Measurements from ENCODE around the gene FRMPD3.

FRMPD3 gene

DNA sequence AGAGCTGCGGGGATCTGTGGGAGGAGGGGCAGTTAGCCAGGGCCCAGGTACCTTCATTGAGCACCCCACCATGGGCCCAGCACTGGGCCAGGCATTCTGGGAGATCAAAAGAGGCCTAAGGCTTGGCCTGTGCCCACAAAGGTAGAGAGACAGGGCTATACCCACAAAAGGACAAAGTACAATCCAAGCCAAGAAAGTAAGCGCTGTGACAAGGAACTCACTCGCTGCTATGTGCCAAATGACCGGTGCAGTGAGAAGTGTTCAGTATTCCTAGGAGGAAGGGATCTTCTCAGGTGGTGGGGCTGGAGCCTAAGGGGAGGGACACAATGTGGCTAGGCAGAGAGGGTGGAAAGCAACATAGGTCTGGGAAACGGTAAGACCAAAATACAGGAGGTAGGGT lies 8.8 kb upstream of the FRMPD3 start:
- no peak for TF ChIP-seq POLR2AphosphoS5 (IDR thresholded peaks at IDR 0.05; ENCODE audit: low read depth, low read length)
- TF ChIP-seq SIN3A (IDR thresholded peaks at IDR 0.05; ENCODE audit: borderline replicate concordance, insufficient read depth, low read length) = no peak
- TF ChIP-seq TAF1 (IDR thresholded peaks at IDR 0.05; ENCODE audit: borderline replicate concordance, insufficient read depth, low read length) = no peak
- no peak for TF ChIP-seq FOXP2 (optimal IDR thresholded peaks at IDR 0.05; ENCODE audit: borderline replicate concordance, extremely low read depth, extremely low read length, insufficient read depth)
- TF ChIP-seq, protein P1, sequence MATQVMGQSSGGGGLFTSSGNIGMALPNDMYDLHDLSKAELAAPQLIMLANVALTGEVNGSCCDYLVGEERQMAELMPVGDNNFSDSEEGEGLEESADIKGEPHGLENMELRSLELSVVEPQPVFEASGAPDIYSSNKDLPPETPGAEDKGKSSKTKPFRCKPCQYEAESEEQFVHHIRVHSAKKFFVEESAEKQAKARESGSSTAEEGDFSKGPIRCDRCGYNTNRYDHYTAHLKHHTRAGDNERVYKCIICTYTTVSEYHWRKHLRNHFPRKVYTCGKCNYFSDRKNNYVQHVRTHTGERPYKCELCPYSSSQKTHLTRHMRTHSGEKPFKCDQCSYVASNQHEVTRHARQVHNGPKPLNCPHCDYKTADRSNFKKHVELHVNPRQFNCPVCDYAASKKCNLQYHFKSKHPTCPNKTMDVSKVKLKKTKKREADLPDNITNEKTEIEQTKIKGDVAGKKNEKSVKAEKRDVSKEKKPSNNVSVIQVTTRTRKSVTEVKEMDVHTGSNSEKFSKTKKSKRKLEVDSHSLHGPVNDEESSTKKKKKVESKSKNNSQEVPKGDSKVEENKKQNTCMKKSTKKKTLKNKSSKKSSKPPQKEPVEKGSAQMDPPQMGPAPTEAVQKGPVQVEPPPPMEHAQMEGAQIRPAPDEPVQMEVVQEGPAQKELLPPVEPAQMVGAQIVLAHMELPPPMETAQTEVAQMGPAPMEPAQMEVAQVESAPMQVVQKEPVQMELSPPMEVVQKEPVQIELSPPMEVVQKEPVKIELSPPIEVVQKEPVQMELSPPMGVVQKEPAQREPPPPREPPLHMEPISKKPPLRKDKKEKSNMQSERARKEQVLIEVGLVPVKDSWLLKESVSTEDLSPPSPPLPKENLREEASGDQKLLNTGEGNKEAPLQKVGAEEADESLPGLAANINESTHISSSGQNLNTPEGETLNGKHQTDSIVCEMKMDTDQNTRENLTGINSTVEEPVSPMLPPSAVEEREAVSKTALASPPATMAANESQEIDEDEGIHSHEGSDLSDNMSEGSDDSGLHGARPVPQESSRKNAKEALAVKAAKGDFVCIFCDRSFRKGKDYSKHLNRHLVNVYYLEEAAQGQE (IDR thresholded peaks at IDR 0.05; ENCODE audit: insufficient read depth in 1 of 2, low read depth in 2 of 2, low read length in 2 of 2) = no peak

DNA sequence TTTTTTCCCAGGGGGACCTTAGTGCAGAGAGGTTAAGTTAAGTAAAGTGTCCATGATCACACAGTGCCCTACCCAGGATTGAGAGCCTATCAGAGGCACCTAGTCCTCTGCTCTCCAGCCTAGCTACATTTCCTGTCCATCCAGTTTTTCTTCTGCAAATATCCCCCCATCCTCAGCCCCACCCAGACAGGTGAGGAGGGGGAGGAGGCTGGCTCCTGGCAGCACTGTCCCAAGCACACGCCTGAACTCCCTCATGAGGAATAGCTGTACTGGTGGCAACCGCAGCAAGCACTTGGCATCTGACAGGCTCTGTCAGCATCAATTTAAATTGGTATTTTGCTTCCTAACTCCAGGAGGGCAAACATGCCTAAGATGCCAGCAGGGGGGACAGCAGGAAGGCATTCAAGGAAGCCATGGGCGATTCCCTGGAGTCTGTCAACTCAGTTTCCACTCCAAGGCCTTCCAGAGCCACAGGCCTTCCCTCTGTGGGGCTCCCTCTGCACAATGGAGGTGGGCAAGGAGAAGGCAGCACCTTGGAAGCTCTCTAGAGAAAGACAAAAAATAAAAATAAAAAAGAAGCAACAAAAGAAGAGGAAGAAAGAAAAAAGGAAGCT lies 6.4 kb upstream of the FRMPD3 start:
- no peak for TF ChIP-seq SIN3A (IDR thresholded peaks at IDR 0.05; ENCODE audit: borderline replicate concordance, insufficient read depth, low read length)
- TF ChIP-seq, protein P1 (IDR thresholded peaks at IDR 0.05; ENCODE audit: insufficient read depth in 1 of 2, low read depth in 2 of 2, low read length in 2 of 2) = no peak
- TF ChIP-seq POLR2AphosphoS5 (IDR thresholded peaks at IDR 0.05; ENCODE audit: low read depth, low read length) = no peak
- TF ChIP-seq TAF1 (IDR thresholded peaks at IDR 0.05; ENCODE audit: borderline replicate concordance, insufficient read depth, low read length) = no peak
- TF ChIP-seq FOXP2 (optimal IDR thresholded peaks at IDR 0.05; ENCODE audit: borderline replicate concordance, extremely low read depth, extremely low read length, insufficient read depth) = no peak

DNA sequence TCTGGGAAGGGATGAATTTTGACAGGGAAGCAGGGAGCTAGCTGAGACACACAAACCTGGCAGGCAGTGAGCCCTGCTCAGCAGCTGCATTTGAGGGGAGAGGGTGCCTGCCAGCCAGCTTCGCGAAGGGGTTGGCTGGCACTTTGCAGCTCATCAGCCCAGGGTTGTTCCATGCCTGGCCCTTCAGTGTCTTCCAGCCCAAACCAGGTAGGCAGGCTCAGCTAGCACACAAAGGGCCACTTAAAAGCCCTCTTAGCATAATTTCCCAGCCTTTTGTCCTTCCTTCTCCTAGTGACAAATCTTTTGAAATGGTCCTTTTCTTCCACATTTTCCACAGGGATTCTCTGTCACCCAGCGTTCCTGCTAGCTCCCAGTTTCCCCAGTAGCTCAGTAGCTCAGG lies 4.3 kb upstream of the FRMPD3 start:
- TF ChIP-seq POLR2AphosphoS5 (IDR thresholded peaks at IDR 0.05; ENCODE audit: low read depth, low read length) (no peak), TAF1 (IDR thresholded peaks at IDR 0.05; ENCODE audit: borderline replicate concordance, insufficient read depth, low read length) (no peak), FOXP2 (optimal IDR thresholded peaks at IDR 0.05; ENCODE audit: borderline replicate concordance, extremely low read depth, extremely low read length, insufficient read depth) (no peak), SIN3A (IDR thresholded peaks at IDR 0.05; ENCODE audit: borderline replicate concordance, insufficient read depth, low read length) (no peak)
- TF ChIP-seq, protein P1 (IDR thresholded peaks at IDR 0.05; ENCODE audit: insufficient read depth in 1 of 2, low read depth in 2 of 2, low read length in 2 of 2) = no peak

DNA sequence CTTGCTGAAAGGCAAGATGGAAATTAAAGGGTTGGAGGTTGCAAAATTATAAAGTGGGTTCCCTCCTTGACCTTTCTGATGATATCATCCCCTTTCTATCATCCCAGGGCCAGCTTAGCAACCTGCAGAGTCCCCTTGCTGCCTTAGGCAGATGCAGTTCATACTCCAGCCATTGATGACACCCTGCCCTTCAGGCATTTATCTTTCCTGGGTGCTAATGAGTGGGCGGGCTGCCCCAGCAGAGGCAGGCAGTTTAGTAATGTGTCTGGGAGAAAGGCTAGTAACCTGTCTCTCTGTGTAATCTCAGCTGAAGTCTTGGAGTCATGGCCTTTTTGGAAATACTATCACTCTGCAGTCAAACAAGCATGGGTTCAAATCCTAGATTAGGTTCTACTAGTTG lies 3.8 kb upstream of the FRMPD3 start:
- TF ChIP-seq FOXP2 (optimal IDR thresholded peaks at IDR 0.05; ENCODE audit: borderline replicate concordance, extremely low read depth, extremely low read length, insufficient read depth) (no peak), POLR2AphosphoS5 (IDR thresholded peaks at IDR 0.05; ENCODE audit: low read depth, low read length) (no peak), SIN3A (IDR thresholded peaks at IDR 0.05; ENCODE audit: borderline replicate concordance, insufficient read depth, low read length) (no peak), TAF1 (IDR thresholded peaks at IDR 0.05; ENCODE audit: borderline replicate concordance, insufficient read depth, low read length) (no peak)
- TF ChIP-seq, protein P1 (IDR thresholded peaks at IDR 0.05; ENCODE audit: insufficient read depth in 1 of 2, low read depth in 2 of 2, low read length in 2 of 2) = no peak
